GM12878 (cell line): Measurements from ENCODE around the gene MARCHF4. TPM values are rescaled to one million over a fixed set of nuclear protein-coding genes. Genes with fewer than 3 reads are reported as not detected.

Experiments used
- ATF7 ChIP-seq: fragments of 450-650 bp; IDR thresholded peaks from 2 replicates; pipeline ENCODE4 v1.6.1; 2016; ENCODE audit warnings: low read depth, mild to moderate bottlenecking
- CREM ChIP-seq: IDR thresholded peaks from 2 replicates; pipeline ENCODE4 v1.6.1; 2014; ENCODE audit warnings: antibody characterized with exemption, low read depth
- FOXM1 ChIP-seq: IDR thresholded peaks from 2 replicates; pipeline ENCODE4 v1.6.1; 2012; ENCODE audit warnings: low read depth, mild to moderate bottlenecking, inconsistent platforms, low read length, moderate library complexity
- MEF2B ChIP-seq: fragments of 450-650 bp; IDR thresholded peaks from 2 replicates; pipeline ENCODE4 v1.6.1; 2018; ENCODE audit warnings: mild to moderate bottlenecking, moderate library complexity; ENCODE audit not compliant: partially characterized antibody, poor library complexity, severe bottlenecking
- MYB ChIP-seq: fragments of 150-350 bp; IDR thresholded peaks from 2 replicates; pipeline ENCODE4 v1.6.1; 2014; ENCODE audit warnings: mild to moderate bottlenecking, low read depth, low read length, borderline replicate concordance
- POU2F2 ChIP-seq: IDR thresholded peaks from 3 replicates; pipeline ENCODE4 v1.6.1; 2011; ENCODE audit warnings: low read depth, mild to moderate bottlenecking, low read length, borderline replicate concordance
- RBBP5 ChIP-seq: fragments of 200-600 bp; sonication (generic); conservative IDR thresholded peaks from 2 replicates; pipeline ENCODE4 v1.6.1; 2016
- RFX5 ChIP-seq: IDR thresholded peaks from 2 replicates; pipeline ENCODE4 v1.6.1; 2011; ENCODE audit warnings: low read depth, low read length, improper control_type of control experiment
- TCF7 ChIP-seq: IDR thresholded peaks from 2 replicates; pipeline ENCODE4 v1.6.1; 2014; ENCODE audit warnings: antibody characterized with exemption, borderline replicate concordance
- YBX1 ChIP-seq: fragments of 450-650 bp; IDR thresholded peaks from 2 replicates; pipeline ENCODE4 v1.6.1; 2016; ENCODE audit warnings: antibody characterized with exemption
- ZNF24 ChIP-seq: fragments of 450-650 bp; IDR thresholded peaks from 2 replicates; pipeline ENCODE4 v1.6.1; 2017; ENCODE audit warnings: antibody characterized with exemption, mild to moderate bottlenecking
- ZNF622 ChIP-seq: fragments of 450-650 bp; IDR thresholded peaks from 2 replicates; pipeline ENCODE4 v1.6.1; 2017; ENCODE audit warnings: mild to moderate bottlenecking, inconsistent platforms
- polyA plus RNA-seq, 11 experiments: library from polyadenylated mRNA; depleted of rRNA in 4 of 11; unstranded in 6 of 11; stranded (reverse) in 5 of 11; fragments of >200 nt; fragmentation: Nextera tagmentation in 4 of 11; fragmentation: Illumina TruSeq in 1 of 11; extraction: Ambion mirVana in 4 of 11; extraction: Trizol in 1 of 11; gene quantifications; 1 replicate in 1 of 11; 2 replicates in 10 of 11; pipeline versions ENCODE4 v1.2.1 to v1.2.3, GENCODE V29; 2011 to 2016; ENCODE audit warnings: inconsistent platforms in 2 of 11, missing spikeins in 2 of 11, low read depth in 1 of 11
- total RNA-seq, 4 experiments: library from RNA; depleted of rRNA in 3 of 4; stranded (reverse); fragments of >200 nt in 3 of 4; fragmentation: Illumina TruSeq in 1 of 4; extraction: Trizol in 1 of 4; gene quantifications; 2 replicates each; pipeline versions ENCODE4 v1.2.1 to v1.2.3, GENCODE V29; 2013 to 2021
- TF ChIP-seq, protein P1 (sequence below): fragments of 450-650 bp; IDR thresholded peaks from 2 replicates; pipeline ENCODE4 v1.6.1; 2014; ENCODE audit warnings: mild to moderate bottlenecking
- TF ChIP-seq, protein P2 (sequence below): IDR thresholded peaks from 2 replicates; pipeline ENCODE4 v1.6.1; 2012; ENCODE audit warnings: improper control_type of control experiment, low read depth, low read length; ENCODE audit not compliant: insufficient replicate concordance

The MARCHF4 gene
- total and polyA plus RNA-seq, 10 of the 15 experiments (the other 5 are each of a cell fraction or from before 2014, with no cell fraction given): not detected

DNA sequence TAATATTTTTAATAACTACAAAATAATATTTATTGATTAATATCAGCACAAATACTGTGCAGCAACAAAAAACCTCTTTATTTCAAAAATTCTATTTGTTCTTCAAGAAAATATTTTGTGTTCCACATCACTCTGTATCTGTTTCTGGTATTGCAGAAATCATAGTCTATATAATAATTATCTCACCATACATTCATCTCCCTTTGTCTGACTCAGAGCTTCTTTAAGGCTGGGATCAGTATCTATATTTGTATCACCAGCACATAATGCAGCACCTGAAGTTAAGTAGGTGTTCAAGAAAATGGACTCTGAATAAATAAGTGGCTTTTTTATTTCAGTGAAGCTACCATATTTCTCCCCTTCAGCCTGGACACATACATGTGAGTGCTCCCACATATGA, 1.6 kb upstream of the MARCHF4 start (continued):
- TF ChIP-seq, protein P1, sequence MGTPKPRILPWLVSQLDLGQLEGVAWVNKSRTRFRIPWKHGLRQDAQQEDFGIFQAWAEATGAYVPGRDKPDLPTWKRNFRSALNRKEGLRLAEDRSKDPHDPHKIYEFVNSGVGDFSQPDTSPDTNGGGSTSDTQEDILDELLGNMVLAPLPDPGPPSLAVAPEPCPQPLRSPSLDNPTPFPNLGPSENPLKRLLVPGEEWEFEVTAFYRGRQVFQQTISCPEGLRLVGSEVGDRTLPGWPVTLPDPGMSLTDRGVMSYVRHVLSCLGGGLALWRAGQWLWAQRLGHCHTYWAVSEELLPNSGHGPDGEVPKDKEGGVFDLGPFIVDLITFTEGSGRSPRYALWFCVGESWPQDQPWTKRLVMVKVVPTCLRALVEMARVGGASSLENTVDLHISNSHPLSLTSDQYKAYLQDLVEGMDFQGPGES: no peak
- TF ChIP-seq ZNF622: no peak
- TF ChIP-seq MEF2B: no peak
- no peak for TF ChIP-seq TCF7
- no peak for TF ChIP-seq RFX5
- TF ChIP-seq RBBP5: no peak
- no peak for TF ChIP-seq ATF7
- no peak for TF ChIP-seq CREM
- no peak for TF ChIP-seq YBX1
- no peak for TF ChIP-seq POU2F2
- TF ChIP-seq FOXM1: no peak
- TF ChIP-seq MYB: no peak
- TF ChIP-seq, protein P2, sequence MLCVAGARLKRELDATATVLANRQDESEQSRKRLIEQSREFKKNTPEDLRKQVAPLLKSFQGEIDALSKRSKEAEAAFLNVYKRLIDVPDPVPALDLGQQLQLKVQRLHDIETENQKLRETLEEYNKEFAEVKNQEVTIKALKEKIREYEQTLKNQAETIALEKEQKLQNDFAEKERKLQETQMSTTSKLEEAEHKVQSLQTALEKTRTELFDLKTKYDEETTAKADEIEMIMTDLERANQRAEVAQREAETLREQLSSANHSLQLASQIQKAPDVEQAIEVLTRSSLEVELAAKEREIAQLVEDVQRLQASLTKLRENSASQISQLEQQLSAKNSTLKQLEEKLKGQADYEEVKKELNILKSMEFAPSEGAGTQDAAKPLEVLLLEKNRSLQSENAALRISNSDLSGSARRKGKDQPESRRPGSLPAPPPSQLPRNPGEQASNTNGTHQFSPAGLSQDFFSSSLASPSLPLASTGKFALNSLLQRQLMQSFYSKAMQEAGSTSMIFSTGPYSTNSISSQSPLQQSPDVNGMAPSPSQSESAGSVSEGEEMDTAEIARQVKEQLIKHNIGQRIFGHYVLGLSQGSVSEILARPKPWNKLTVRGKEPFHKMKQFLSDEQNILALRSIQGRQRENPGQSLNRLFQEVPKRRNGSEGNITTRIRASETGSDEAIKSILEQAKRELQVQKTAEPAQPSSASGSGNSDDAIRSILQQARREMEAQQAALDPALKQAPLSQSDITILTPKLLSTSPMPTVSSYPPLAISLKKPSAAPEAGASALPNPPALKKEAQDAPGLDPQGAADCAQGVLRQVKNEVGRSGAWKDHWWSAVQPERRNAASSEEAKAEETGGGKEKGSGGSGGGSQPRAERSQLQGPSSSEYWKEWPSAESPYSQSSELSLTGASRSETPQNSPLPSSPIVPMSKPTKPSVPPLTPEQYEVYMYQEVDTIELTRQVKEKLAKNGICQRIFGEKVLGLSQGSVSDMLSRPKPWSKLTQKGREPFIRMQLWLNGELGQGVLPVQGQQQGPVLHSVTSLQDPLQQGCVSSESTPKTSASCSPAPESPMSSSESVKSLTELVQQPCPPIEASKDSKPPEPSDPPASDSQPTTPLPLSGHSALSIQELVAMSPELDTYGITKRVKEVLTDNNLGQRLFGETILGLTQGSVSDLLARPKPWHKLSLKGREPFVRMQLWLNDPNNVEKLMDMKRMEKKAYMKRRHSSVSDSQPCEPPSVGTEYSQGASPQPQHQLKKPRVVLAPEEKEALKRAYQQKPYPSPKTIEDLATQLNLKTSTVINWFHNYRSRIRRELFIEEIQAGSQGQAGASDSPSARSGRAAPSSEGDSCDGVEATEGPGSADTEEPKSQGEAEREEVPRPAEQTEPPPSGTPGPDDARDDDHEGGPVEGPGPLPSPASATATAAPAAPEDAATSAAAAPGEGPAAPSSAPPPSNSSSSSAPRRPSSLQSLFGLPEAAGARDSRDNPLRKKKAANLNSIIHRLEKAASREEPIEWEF: no peak
- TF ChIP-seq ZNF24: no peak
